Esophagus muscularis mucosa (tissue), 4 donors: ENCODE data around the gene TM9SF2. TPM values are rescaled to one million over a fixed set of nuclear protein-coding genes. Genes with fewer than 3 reads are reported as not detected.

Source experiments
- DNase-seq: peaks from one replicate; pipeline ENCODE4 v3.0.0-alpha.2; 2017; ENCODE audit errors: extremely low spot score
- H3K27ac ChIP-seq, 4 donors: fragments of 200-600 bp; sonication (generic); replicated peaks in 1 of 4; 1 replicate in 3 of 4; 2 replicates in 1 of 4; pipeline ENCODE4 v1.5.1; 2016 to 2019; ENCODE audit warnings: mild to moderate bottlenecking in 1 of 4
- H3K27me3 ChIP-seq, 4 donors: fragments of 200-600 bp; sonication (generic); one replicate each; pipeline versions ENCODE4 v1.5.1 to v1.6.0; 2016 to 2019
- H3K36me3 ChIP-seq, 4 donors: fragments of 200-600 bp; sonication (generic); one replicate each; pipeline ENCODE4 v1.5.1; 2016 to 2019
- H3K4me1 ChIP-seq, 4 donors: fragments of 200-600 bp; sonication (generic); one replicate each; pipeline ENCODE4 v1.5.1; 2016 to 2019
- H3K4me3 ChIP-seq, 4 donors: fragments of 200-600 bp; sonication (generic); 1 replicate in 2 of 4; 2 replicates in 2 of 4; pipeline ENCODE4 v1.5.1; 2016 to 2019; ENCODE audit warnings: mild to moderate bottlenecking in 4 of 4, moderate library complexity in 1 of 4
- H3K9me3 ChIP-seq, 4 donors: fragments of 200-600 bp; sonication (generic); 1 replicate in 3 of 4; 2 replicates in 1 of 4; pipeline ENCODE4 v1.5.1; 2016 to 2019
- CTCF ChIP-seq, 3 experiments: fragments of 200-600 bp in 2 of 3; fragments of 450-650 bp in 1 of 3; sonication (generic) in 2 of 3; IDR thresholded peaks; one replicate each; pipeline ENCODE4 v1.5.1; 2017 to 2019; ENCODE audit warnings: antibody characterized with exemption in 3 of 3, mild to moderate bottlenecking in 2 of 3, moderate library complexity in 1 of 3
- EP300 ChIP-seq: sonication (generic); formaldehyde crosslinking; IDR thresholded peaks from one replicate; pipeline ENCODE4 v1.6.1; 2017; ENCODE audit warnings: antibody characterized with exemption
- POLR2A ChIP-seq: fragments of 450-650 bp; IDR thresholded peaks from one replicate; pipeline ENCODE4 v1.6.1; 2017; ENCODE audit warnings: antibody characterized with exemption, moderate library complexity, mild to moderate bottlenecking, low read depth
- POLR2AphosphoS5 ChIP-seq, 2 donors: sonication (generic); formaldehyde crosslinking; IDR thresholded peaks; one replicate each; pipeline ENCODE4 v1.6.1; 2017; ENCODE audit warnings: antibody characterized with exemption in 2 of 2
- WGBS: methylation state at CpG from one replicate; pipeline ENCODE4 v1.1.5; 2018; 5-methylcytosine and 5-hydroxymethylcytosine counted together
- intact Hi-C: fragments of 100-400 bp; cut with DNase I; formaldehyde crosslinking; loops from one replicate; pipeline ENCODE4 v1.15.1; 2023
- total RNA-seq, 4 donors: library from RNA; depleted of rRNA; stranded (reverse); fragments of >200 nt; gene quantifications; one replicate each; pipeline versions ENCODE4 v1.1.0 to v1.2.1, GENCODE V29; 2016

TM9SF2 gene
- total RNA-seq, 4 donors from 2014 or later, result 65.6 to 86.9 (median 71.8) TPM

DNA sequence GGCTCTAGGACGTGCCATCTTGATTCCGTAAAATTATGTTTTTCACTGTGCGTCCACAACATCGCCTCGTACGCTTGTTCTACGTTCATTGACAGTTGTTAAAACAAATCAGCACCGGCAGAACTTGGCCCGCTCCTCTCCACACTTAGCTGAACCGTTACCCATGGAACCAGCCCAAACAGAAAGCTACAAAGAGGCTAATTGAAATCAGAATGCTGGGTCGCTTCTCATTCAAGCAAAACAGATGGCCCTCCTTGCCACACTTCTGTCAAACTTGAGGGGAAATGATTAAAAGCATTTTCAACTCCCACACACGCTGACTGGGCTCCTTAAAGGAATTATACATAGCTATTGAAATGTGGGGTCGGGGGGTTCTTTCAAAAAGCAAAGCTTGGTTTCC lies 71.6 kb downstream of the TM9SF2 start:
- no peak for DNase-seq
- no peak overlapping the region for H3K27ac ChIP-seq
- no peaks in the 10 kb centered on the region for H3K4me1 ChIP-seq
- H3K36me3 ChIP-seq, result no peaks in the 10 kb centered on the region
- H3K27me3 ChIP-seq, result peaks cover 0 to 16% (median 0%) of the 10 kb centered on the region in 4 donors
- no peak overlapping the region for H3K4me3 ChIP-seq
- 49% methylated on average over 13 of the region's 13 CpGs for WGBS
- TF ChIP-seq POLR2A (no peak), CTCF (IDR thresholded peaks at IDR 0.05) (no peak), EP300 (no peak), POLR2AphosphoS5 (IDR thresholded peaks at IDR 0.05) (no peak)
- intact Hi-C loops, result no loop called here
- H3K9me3 ChIP-seq, result peaks cover 0 to 14% (median 4%) of the 10 kb centered on the region in 4 donors

GRCh38 chr13:99575376-99576120 lies 74.3 kb downstream of the TM9SF2 start:
- TF ChIP-seq CTCF (IDR thresholded peaks at IDR 0.05) (no peak), POLR2AphosphoS5 (IDR thresholded peaks at IDR 0.05) (no peak), EP300 (no peak), POLR2A (no peak)
- no peak overlapping the region for H3K4me3 ChIP-seq
- H3K9me3 ChIP-seq, result no peaks in the 10 kb centered on the region
- no peaks in the 10 kb centered on the region for H3K36me3 ChIP-seq
- 81% methylated on average over 13 of the region's 18 CpGs for WGBS
- H3K27me3 ChIP-seq, result peaks cover 0 to 16% (median 0%) of the 10 kb centered on the region in 4 donors
- H3K27ac ChIP-seq, result no peak overlapping the region
- DNase-seq, result no peak
- intact Hi-C loops, result no loop called here
- no peaks in the 10 kb centered on the region for H3K4me1 ChIP-seq

DNA sequence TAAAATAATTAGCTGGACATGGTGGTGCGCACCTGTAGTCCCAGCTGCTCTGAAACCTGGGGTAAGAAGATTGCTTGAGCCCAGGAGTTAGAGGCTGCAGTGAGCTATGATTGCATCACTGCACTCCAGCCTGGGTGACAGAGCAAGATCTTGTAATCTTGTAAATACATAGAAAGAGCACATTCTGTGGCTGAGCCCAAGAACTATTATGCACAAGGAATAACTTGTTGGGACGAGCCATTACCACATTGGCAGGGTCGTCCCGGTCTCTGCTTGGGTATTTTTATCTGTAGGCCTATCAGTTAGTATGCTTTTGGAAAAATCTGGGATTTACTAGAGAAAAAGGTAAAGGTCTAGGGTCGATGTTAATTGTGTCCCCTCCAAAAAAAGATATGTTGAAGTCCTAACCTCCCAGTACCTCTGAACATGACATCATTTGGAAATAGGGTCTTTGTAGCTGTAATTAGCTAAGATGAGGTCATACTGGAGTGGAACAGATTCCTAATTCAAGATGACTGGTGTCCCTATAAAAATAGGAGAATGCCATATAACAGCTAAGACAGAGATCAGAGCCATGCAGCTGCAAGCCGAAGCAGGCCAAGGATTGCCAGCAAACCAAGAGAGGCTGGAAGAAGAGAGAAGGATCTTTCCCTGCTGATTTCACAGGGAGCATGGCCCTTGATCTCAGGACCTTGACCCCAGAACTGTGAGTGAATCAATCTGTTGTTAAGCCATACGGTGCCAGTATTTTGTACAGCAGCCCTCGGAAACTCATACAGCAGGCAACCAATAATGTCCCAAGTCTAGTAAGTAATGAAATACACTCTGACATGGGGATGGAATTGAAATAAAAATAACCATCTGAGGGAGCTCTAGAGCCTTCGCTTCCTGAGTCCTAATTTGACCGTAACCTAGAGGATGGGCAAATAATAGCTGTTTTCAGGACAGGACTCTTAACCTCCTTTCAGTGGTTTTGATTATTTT lies 77.0 kb downstream of the TM9SF2 start:
- no peaks in the 10 kb centered on the region for H3K9me3 ChIP-seq
- no peaks in the 10 kb centered on the region for H3K36me3 ChIP-seq
- H3K4me1 ChIP-seq, result no peaks in the 10 kb centered on the region
- no peak overlapping the region for H3K27ac ChIP-seq
- 81% methylated on average over 10 of the region's 10 CpGs for WGBS
- DNase-seq, result no peak
- no peak overlapping the region for H3K4me3 ChIP-seq
- H3K27me3 ChIP-seq, result peaks cover 0 to 16% (median 0%) of the 10 kb centered on the region in 4 donors
- no peak for TF ChIP-seq EP300
- no peak for TF ChIP-seq POLR2AphosphoS5 (IDR thresholded peaks at IDR 0.05)
- no peak for TF ChIP-seq POLR2A
- TF ChIP-seq CTCF (IDR thresholded peaks at IDR 0.05), result peak in 1 of 3 experiments; percentile 17
- intact Hi-C loops, result no loop called here

DNA sequence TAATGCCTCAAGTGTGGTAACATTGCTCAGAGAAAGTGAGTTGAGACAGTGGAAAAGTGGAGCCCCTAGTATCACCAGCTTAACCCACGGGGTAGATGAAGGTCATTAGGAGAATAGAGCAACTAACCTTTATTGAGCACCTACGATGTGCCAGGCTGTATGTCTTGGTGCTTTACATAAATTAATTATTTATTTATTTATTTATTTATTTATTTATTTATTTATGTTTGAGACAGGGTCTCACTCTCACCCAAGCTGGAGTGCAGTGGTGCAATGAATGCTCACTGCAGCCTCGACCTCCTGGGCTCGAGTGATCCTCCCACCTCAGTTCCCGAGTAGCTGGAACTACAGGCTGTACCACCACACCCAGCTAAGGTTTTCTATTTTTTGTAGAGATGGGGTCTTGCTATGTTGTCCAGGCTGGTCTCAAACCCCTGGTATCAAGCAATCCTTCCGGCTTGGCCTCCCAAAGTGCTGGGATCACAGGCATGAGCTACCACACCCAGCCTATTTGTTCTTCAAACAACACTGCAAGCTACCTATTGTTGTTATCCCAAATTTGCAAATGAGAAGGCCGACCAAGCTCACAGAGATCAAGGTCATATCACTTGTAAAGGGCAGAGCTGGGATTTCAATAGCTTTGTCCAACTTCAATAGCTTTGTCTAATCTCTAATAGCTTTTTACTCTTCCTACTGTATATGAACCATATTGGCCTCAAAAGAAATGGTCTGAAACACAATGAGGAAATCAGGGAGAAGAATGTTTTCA lies 79.4 kb downstream of the TM9SF2 start:
- no peak for DNase-seq
- Histone ChIP-seq H3K36me3 (no peaks in the 10 kb centered on the region), H3K9me3 (no peaks in the 10 kb centered on the region), H3K27me3 (peaks cover 0 to 1% (median 0%) of the 10 kb centered on the region in 4 donors), H3K27ac (no peak overlapping the region), H3K4me3 (no peak overlapping the region), H3K4me1 (no peaks in the 10 kb centered on the region)
- WGBS, result 96% methylated on average over 7 of the region's 7 CpGs
- intact Hi-C loops, result no loop called here
- TF ChIP-seq POLR2AphosphoS5 (IDR thresholded peaks at IDR 0.05) (no peak), POLR2A (no peak), CTCF (IDR thresholded peaks at IDR 0.05) (no peak), EP300 (no peak)
